Hippocampal formation (tissue), 2 donors: Measurements from ENCODE around the gene RAB42.
"Not testable (repeated sequence)": the region's sequence is repeated elsewhere in the genome, so short reads cannot be mapped to it uniquely, and the experiment has no call there.

ENCODE experiments used
- DNase-seq, 2 donors: peaks; one replicate each; lab custom pipeline; 2025; lab: John Stamatoyannopoulos, UW

Gene RAB42

DNA sequence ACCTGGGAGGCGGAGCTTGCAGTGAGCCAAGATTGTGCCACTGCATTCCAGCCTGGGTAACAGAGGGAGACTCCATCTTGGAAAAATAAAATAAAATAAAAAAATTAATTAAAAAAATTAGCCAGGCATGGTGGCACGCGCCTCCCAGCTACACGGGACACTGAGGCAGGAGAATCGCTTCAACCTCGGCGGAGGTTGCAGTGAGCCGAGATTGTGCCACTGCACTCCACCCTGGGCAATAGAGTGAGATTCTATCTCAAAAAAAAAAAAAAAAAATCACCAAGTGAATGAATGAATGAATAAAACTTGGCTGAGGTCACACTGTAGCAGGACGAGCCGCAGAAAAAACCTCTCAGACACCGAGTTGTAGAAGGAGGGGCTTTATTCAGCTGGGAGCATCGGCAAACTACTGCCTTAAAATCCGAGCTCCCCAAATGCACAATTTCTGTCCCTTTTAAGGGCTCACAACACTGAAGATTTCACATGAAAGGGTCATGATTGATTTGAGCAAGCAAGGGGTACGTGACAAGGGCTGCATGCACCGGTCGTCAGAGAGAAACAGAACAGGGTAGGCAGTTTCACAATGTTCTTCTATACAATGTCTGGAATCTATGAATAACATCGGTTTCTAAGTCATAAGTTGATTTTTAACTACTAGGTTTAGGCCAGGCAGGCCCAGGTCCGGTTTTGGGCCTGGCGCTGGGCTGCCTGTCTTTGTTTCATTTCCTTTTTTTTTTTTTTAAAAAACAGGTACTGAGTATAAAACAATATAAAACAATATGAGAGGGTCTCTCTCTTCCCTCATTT, 5.3 kb upstream of the RAB42 start:
- DNase-seq: not testable (repeated sequence)

DNA sequence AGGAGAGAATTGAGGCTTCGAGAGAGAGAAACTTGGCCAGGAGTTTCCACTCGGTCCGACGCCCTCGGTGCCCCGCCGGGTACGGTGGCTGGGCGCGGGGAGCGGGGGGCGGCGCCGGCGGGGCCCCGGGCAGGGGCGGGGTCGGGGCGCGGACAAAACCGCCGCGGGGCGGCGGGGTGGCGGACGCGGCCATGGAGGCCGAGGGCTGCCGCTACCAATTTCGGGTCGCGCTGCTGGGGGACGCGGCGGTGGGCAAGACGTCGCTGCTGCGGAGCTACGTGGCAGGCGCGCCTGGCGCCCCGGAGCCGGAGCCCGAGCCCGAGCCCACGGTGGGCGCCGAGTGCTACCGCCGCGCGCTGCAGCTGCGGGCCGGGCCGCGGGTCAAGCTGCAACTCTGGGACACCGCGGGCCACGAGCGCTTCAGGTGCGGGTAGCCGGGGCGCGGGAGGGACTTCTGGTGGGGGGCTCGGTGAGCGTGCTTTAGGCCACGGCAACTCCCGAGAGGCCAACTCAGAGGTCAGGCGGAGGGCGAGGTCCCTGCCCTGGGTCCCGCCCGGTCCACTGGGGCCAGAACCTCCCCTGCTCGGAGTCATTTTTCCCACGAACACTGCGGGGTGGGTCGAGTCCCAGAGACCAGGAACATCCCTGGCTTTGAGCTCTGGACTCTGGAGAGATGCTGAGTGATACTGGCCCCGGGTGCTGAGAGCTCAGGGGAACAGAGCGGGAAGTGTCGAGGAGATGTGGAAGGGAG, 431 bp downstream of the RAB42 start:
- DNase-seq: no peak

DNA sequence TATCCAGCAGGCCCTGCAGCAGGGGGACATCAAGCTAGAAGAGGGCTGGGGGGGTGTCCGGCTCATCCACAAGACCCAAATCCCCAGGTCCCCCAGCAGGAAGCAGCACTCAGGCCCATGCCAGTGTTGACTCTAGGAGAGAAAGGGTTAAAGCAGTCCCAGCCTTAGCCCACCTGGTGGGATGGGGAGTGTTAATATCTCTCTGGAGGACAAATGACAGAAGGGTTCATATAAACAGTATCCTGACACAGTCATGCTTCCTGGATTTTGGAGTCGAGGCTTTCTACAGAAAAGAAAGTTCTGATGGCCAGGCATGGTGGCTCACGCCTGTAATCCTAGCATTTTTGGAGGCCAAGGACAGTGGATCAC, 1.9 kb downstream of the RAB42 start:
- not testable (repeated sequence) for DNase-seq

DNA sequence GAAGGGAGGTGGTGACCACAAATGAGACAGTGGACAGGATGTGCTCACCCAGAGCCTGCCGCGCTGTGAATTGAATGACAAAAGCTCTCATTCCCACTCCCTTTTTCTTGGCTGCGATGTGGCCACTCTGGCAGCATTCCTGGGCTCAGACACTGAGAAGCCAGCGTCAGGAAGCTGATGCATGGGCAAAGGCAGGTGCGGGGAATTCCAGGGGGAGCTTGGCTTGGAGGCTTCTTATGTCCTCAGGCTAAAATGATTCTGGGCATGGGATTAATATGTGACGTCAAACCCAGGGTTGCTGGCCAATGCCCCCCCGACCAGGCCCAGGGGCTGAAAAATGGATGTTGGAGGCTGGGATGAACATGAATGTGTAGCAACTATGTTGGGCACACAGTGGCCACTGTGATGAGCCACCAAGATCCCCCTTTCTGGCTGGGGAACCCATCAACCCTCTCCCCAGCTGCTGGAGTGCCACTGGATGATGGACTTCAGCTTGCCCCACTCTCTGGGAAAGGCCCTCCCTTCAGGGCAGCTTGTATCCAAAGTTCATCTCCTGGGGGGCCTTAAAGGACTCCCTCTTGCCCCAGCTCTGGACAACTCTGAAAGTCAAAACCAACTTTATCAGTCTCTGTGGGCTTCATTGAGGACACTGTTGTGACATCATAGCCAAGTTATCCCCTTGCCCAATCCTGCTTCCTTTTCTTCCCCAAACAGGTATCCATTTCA, 2.8 kb downstream of the RAB42 start:
- DNase-seq: not testable (repeated sequence)

DNA sequence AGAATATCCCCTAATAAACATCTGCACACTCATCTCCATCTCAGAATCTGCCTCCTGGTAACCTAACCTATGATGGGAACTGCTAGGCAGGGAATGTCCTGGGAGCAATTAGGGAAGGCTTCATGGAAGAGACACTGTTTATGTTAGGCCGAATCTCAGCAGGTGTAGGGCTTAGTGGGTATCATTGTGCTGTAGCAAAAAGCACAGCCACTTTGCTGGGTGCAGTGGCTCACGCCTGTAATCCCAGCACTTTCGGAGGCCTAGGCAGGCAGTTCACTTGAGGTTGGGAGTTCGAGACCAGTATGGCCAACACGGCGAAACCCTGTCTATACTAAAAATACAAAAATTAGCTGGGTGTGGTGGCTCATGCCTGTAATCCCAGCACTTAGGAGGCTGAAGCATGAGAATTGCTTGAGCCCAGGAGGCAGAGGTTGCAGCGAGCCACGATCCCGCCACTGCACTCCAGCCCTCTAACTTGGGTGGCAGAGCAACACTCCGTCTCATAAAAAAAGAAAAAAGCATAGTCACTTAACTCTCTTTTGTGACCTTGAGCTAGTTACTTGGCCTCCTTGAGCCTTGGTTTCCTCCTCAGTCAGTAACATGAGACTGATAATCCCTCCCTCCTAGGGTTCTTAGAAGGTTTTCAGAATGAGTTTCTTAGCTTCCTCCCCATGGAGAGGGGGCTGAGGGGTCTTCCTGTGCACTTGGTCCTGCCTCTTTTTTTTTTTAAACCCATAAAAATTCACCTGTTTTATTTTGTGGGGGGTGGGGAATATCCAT, 3.5 kb downstream of the RAB42 start:
- DNase-seq: no peak

DNA sequence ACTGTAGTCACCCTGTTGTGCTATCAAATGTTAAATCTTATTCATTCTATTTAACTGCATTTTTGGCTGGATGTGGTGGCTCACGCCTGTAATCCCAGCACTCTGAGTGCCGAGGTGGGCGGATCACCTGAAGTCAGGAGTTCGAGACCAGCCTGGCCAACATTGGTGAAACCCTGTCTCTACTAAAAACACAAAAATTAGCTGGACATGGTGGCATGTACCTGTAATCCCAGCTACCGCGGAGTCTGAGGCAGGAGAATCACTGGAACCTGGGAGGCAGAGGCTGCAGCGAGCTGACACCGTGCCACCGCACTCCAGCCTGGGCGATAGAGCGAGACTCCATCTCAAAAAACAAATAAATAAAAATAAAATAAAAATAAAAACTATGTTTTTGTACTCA, 4.2 kb downstream of the RAB42 start:
- DNase-seq: not testable (repeated sequence)

DNA sequence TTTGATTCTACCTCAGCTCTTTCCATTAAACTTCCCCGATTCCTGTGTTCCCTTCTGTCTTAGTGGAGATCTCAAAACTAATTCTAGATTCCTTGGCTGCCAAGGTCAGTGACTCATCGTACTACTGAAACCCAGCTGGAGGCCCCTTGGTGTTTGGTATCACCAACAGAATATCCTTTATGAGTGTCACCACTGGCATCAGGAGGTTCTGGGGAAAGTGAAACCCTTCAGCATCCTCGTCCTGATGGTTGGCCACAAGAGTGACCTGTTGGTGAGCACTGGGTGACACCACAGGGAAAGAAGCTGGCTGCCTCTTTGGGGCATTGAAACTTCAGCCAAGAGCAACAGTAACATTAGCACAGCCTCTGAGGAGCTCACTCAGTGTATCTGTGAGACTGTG, 9.6 kb downstream of the RAB42 start:
- DNase-seq: no peak

DNA sequence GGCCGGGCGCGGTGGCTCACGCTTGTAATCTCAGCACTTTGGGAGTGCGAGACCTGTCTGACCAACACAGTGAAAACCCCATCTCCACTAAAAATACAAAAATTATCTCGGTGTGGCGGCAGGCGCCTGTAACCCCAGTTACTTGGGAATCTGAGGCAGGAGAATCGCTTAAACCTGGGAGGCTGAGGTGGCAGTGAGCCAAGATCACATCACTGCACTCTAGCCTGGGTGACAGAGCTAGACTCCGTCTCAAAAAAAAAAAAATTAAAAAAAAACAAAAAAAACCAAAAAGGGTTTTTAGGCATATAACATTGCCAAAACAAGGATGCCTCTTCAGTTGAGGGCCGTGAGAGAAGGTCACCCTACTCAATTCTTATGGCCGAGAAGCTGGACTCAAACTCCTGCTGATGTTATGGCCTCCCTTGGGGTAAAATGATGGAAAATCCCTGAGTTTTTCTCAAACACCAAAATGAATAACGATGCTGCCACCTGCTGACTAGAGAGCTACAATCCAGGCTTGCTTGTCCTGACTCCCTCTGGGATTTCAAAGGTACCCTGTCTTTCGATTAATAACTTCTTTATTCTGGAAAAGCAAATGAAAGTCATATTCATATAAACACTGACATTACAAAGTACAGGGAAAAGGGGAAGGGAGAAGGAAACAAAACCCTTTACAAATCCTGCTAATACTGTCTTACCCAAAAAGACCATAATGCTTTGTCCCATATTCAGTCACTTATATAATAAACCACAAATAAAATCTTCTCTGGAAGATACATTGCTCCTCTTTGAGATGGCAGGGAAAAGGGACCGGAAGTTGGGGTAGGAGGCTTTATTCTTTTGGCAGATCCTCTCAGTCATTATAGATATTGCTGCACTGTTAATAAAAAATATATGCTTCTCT, 10.7 kb downstream of the RAB42 start:
- peak; percentile 48 to 88 for DNase-seq

DNA sequence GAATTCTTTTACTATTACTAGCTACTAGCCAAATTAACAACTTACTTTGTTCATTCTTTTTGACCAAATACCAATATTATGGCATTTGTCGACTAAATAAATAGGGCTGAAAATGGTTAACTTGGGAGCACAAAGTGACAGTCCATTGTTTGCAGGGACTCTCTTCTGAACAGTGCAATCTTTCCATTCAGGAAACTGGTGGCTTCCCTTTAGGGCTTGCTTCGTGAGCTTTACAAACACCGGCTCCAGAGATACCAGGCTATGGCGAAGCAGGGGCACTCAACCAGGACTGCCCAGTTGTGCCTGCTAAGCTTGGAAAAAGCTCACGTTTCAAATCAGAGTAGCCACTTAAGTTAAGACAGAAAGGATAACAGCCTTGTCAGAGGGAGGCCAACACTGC, 12.3 kb downstream of the RAB42 start:
- no peak for DNase-seq

DNA sequence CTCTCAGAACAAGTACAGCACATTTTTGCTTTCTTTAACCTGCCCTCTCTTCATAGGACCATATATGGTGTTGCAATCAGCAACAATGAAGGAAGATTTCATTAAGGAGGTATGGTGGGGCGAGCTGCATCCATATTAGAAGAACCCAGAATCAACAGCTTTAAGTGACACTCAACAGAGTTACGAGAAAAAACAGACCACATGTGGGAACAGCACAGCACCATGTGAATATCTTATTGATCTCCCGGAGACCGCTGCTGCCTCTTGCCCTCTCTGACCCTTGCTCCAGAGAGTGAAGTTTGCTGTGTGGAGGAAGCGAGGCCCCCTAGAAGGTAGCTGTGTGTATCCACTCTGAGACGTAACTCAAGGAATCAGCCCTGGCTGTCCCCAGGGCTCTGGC, 12.9 kb downstream of the RAB42 start:
- no peak for DNase-seq

DNA sequence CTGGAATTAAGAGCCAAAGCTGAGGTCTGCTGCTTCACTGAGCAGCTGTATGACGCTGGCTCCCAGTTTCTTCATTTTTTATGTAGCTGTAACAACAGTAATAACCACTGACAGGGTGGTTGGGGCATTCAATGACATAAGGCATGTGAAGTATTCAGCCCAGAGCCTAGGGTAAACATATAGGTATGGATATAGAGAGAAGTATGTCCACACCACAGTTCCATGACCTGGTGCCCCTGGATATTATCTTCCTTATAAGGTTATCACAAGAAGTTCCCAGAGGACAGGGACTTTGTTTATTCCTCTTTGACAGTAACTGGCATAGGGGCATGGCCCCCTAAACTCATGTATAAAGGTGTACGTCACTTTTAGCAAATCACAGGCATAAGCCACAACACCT, 14.7 kb downstream of the RAB42 start:
- no peak for DNase-seq

DNA sequence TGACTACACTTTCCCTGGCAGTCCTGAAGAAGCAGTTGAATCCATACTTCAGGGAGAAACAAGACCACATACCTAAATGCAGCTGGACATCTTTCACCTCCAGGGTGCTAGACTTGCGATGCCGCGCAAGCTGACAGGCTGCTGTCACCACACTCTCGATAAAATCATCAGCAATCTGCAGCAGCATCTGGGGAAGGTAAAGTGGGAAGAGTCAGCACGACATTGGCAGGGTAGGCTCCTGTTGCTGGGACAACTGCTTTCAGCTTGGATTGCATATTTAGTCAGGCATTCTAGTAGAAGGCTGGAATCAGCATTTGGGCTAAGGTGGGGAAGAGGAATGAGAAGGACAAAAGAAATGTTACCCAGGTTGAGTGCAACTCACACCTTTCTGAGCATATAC, 21.1 kb downstream of the RAB42 start:
- DNase-seq: no peak

DNA sequence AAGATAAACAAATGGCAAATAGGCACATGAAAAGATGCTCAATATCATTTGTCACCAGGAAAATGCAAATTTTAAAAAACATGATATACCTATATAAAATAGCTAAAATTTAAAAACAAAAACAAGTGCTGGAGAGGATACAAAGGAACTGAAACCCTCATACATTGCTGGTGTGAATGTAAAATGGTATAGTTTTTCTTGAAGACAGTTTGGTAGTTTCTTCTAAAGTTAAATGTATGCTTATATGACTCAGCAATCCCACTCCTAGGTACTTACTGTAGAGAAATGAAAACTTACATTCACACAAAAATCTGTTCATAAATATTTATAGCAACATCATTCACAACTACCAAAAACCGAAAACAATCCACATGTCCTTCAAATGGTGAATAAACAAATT, 39.6 kb downstream of the RAB42 start:
- no peak for DNase-seq

DNA sequence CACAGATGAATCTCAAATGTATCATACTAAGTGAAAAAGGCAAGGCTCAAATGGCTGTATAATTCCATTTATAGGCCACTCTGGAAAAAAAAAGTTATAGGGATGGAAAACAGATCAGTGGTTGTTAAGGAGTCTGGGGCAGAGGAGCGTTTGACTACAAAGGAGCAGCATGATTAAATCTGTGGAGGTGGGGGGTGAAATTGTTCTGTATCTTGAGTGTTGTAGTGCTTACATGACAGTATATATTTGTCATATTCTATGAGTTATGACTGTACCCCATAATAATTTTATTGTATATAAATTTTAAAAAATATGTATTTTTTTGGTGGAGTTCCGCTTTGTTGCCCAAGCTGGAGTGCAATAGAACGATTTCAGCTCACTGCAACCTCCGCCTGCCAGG, 40.5 kb downstream of the RAB42 start:
- DNase-seq: no peak

DNA sequence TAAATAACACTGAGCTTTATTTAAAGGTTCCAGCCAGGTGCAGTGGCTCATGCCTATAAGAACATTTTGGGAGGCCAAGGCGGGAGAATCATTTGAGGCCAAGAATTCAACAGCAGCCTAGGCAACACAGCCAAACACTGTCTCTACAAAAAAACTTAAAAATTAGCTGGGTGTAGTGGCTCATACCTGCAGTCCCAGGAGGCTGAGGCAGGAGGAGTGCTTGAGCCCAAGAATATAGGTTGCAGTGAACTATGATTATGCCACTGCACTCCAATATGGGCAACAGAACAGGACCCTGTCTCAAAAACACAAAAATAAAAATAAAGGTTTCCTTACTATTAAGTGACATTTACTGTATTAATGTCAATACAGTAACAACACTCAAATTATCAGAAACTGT, 48.7 kb downstream of the RAB42 start:
- no peak for DNase-seq

DNA sequence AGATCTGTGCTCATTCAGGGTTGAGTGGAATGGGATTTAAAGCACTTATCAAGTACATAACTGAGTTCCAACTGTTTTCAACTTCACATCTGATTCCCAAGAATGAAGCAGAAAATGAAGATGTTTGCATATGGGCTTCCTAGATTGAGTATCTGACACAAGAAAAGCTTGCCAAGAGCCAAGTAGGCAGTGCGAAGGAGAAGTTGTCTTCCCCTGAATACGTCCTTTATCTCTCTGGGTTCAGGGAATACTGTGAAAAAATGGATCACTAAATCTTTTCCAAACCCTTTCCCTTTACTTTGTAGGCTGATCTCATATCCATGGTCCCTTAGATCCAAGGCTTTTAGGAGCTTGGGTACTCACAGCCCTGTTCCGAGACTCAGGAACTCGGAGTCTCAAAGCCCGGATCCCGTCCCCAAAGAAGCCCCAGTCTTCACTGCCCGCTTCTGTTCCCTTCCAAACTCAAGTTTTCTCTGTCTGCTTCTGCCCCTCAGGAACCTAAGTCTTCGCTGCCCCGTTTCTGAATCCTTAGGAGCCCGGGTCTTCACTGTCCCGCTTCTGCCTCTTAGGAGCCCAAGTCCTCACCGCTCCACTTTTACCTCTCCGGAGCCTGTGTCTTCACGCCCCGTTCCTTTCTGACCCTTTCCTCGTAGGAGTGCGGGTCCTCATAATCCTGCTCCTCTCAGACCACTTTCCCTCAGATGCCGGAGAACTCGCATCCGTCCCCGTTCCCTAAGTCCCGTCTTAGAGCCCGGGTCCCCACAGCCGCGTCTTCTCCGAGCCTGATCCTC, 50.2 kb downstream of the RAB42 start:
- DNase-seq: no peak

DNA sequence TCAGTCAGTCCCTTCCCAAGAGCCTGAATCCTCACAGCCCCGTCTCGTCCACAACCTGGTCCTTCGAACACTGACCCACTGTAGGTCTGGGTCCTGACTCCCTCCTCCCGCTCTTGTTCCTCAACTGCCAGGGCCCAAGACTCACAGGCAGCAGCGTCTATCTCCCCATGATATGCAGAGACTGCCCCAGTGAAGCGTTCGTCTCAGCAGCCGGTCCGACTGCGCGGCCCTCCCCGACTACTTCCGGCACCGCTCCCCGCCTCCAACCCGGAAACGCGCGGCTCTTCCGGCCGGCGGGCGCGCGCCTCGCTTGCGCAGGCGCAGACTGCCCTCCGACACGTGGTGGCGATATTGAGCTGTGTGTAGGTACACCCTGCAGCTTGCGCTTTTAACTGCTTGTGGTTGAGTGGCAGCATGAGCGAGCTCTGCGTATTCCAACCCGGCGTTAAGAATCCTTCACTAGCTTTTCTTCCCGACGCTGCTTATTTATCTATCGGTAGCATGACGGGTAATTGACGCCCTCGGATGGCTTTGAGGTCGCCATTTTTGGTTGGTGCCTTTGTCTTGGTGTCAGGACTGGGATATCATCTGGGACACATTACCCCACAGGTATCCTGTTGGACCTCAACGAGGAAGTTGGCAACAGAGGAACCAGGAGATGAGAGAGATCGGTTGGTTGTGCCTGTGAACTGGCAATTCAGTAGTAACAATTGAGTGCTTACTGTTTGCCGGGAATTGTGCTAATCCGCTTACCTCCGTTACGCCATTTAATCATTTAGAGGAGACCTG, 51.0 kb downstream of the RAB42 start, which contains the start of gene TAF12:
TSS of gene TAF12 (minus strand) at position 221 of the 789 bp plus-strand sequence. CDS start 20,986 bp downstream, outside the sequence.
- peak; percentile 87 to 92 for DNase-seq

DNA sequence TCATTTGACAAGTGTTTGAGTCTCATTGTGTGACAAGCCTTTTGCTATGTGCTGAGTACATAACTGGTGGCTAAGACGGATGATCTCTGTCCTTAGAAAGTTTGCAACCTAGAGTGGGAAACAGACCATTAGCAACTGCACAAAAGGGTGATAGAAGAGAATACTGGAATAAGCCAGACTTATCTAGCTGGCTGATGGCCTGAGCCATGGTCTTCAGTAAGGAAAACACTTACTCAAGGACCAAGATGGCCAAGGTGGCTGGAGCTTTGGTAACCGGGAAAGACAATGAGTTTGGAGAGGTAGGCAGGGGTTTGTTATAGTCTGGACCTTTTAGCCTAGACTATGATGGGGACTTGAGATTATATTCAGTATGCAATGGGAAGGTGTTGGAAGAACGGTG, 52.4 kb downstream of the RAB42 start:
- no peak for DNase-seq
